Stimulated activated CD4-positive, alpha-beta T cell treated with anti-CD3 and anti-CD28 coated beads, Interleukin-1b, Interleukin-23, amount 100 ng/mL, for 4 hours (primary cell): ENCODE data around the gene SHROOM3.

Source experiments
- DNase-seq, 2 donors: peaks; one replicate each; pipeline ENCODE4 v3.0.0-alpha.2; 2020; ENCODE audit warnings: low read depth in 2 of 2

SHROOM3 gene

GRCh38 chr4:76781698-76782595 is 346.9 kb downstream of the SHROOM3 start:
- DNase-seq = no peak

DNA sequence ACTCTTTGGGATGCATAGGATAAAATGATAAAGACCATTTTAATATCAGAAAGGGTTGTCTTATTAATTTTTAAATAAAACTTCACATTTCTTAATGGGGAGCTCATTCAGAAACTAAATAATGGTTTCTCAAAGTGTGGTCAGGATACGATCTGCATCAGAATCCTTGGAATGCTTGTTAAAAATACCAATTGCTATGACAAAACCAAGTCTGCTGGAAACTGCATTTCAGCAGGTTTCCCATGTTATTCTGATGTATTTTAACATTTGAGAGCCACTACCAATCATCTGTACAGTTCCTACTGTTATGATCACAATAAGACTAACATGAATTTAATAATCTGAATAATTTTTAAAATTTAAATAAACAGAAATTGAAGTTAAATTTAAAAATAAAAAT is 347.8 kb downstream of the SHROOM3 start:
- no peak for DNase-seq

DNA sequence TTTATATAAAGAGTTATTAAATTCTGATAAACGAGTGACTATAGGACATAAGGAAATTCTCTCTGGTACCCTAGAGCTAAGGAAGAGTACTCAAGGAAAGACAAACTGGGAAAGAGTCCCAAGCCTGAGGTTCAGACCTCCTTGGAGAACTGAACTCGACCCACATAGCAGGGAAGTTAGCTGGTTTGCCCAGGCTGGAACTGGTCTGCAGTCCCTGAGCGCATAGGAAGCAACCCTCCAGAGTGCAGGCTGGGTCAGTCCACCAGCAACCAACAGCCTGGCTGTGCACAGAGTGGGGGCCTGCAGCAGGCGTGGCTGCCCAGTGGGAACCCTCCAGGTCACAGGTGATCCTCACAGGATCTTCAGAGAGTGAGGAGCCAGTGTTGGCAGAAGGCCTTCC is 348.8 kb downstream of the SHROOM3 start:
- no peak for DNase-seq

DNA sequence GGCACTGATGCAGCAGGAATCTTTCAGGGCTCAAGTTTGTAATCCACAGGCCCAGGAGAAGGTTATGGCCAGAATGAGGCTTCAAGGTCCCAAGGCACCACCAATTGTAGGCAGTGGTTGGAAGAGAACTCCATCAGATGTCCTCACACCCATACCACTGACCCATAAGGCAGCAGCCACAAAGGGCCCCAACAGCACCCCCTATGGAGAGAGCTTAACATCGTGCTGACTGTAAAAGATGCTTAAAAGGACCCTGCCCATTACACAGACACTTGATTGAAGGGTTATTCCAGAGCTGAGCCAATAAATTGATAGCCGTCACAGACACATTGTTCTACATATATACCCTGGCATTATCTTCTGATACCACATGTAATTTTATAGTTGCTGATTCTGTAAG is 349.2 kb downstream of the SHROOM3 start:
- DNase-seq = no peak

DNA sequence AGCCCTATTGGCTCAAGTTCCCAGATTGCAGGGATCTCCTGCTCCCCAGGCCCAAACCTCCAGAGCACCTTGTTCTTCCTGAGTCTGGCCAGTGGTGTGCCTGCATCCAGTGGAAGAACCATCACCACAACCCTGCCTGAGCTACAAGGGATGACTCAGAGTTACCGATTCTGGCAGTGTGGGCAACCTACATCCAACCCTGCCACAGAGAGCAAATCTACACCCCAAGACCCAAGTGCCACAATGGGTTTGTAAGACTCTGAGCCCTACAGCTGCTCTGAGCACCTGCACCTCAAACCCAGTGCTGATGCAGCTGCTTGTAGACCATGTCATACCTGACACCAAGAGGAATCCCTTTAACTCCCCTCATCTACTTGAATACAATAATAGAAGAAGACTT is 352.9 kb downstream of the SHROOM3 start:
- no peak for DNase-seq

DNA sequence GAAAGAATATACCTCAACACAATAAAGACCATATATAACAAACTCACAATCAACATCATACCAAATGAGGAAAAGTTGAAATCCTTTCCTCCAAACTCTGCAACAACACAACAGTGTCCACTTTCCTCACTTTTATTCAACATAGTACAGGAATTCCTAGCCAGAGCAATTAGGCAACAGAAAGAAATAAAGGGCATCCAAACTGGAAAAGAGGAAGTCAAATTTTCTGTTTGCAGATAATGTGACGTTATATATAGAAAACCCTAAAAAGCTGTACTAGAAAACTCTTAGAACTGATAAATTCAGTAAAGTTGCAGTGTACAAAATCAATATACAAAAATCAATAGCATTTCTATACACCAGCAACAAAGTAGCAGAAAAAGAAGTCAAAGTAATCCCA is 355.3 kb downstream of the SHROOM3 start:
- no peak for DNase-seq

- no peak for DNase-seq
Observed at GRCh38 chr4:76791479-76791878, 356.4 kb downstream of the SHROOM3 start.

GRCh38 chr4:76792418-76792817 is 357.4 kb downstream of the SHROOM3 start:
- no peak for DNase-seq

DNA sequence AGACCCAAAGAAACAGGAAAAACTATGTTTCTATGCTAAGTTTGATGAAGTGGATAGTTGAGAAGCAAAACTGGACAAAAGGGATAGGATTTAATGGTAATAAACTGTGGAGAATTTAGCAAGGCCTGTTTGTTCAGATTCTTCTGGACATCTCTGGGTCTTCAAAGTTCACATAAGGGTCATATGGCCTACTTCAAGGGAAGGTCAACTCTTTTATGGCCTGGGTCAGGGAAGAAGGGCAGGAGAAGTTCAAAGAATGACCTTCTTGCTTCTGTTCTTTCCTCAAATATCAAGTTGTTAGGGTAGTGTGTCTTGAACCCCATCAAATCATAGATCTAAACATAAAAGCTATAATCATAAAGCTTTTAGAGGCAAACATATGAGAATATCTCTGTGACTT is 360.2 kb downstream of the SHROOM3 start:
- no peak for DNase-seq

GRCh38 chr4:76799140-76799539 is 364.1 kb downstream of the SHROOM3 start:
- no peak for DNase-seq

GRCh38 chr4:76799718-76800117 is 364.7 kb downstream of the SHROOM3 start:
- no peak for DNase-seq

GRCh38 chr4:76800902-76801301 is 365.9 kb downstream of the SHROOM3 start:
- no peak for DNase-seq

DNA sequence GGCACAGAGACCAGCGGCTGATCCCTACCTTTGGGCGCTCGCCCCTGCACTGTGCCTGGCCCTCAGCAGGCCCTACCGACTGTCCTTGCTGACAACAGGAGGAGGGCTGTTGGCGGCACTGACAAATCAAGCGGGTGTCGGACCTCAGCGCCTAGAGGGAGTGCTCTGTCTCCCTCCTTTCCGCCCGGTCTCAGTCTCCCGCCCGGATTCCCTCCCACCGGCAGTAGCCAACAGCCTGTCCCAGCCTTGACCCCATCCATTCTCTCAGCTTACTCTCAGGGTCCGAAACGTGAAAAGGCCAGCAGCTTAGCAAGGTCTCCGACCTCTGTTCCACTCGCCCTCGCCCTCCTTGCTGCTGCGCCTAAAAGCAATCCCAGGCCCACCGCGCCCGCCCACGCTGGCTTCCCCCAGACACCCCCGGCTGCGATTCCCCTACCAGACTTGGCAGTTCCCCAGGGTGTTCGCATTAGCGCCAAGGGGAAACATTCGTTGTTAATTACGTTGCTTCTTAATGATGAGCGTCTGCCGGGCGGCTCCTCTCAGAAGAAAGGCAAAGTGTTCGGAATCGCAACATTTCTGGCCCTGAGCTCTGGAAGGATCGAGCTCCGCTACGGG is 366.7 kb downstream of the SHROOM3 start:
- no peak for DNase-seq

DNA sequence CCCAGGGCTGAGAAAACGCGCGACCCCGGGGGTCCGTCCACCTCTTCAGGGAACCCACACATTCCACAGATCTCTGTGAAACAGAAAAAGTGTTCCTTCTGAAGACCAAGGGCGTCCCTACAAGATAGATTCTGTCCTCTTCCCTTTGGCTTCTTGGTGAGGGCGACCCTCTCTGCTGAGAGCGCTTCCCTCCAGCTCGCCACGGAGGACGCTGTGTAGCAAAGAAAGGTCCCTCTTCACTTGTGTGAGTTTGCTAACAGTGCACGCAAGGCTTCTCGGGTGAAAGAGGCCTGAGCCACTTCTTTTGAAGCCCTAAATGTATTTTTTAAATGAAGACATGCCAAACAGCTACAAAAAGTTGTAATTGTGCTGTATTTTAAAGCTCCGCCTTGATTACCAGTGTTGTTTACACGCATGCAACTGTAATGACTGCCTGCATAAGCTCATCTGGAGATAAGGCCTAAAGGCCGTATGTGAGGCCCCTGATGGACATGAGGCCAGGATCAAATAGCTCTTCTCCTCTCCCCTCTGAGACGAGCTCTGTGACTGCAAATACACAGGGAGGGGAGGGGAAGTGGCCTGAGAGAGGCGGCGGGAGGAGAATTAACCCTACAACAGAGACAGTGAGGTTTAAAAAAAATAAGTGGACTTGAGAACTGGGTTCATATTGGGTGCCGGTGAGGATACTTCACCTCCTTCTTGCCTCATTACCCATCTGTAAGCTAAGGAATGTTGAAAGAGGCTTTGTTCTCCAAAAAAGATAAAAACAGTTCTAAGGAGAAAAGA is 367.4 kb downstream of the SHROOM3 start:
- DNase-seq = no peak

- no peak for DNase-seq
Observed at GRCh38 chr4:76803522-76803921, 368.5 kb downstream of the SHROOM3 start.

- no peak for DNase-seq
Observed at GRCh38 chr4:76804096-76804495, 369.1 kb downstream of the SHROOM3 start.

DNA sequence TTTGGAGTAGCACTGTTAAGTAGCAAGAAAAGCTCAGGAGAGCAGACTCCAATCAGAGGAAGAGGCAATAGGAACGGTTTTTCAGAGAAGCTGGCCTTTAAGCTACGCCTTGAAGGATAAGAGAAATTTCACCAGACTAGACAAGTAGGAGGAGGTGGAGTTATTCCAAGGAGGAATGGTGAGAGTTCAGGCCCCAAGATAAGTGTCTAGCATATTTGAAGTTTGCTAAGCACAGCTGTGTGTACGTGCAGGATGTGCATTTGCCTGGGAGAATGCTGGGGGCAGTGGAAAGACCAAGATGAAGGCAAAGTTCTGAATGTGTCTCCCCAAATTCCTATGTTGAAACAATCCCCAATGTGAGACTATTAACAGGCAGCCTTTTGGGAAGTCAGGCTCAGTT is 371.3 kb downstream of the SHROOM3 start:
- no peak for DNase-seq

DNA sequence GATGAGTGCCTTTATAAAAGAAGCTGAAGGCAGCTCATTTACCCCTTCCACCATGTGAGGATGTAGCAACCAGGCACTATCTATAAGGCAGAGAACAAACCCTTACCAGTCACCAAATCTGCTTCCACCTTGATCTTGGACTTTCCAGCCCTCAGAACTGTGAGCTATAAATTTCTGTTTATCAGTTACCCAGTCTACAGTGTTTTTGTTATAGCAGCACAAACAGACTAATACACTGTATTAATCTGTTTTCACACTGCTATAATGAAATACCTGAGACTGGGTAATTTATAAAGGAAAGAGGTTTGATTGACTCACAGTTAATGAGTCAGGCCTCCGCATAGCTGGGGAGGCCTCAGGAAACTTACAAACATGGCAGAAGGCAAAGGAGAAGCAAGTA is 371.7 kb downstream of the SHROOM3 start:
- DNase-seq = no peak

DNA sequence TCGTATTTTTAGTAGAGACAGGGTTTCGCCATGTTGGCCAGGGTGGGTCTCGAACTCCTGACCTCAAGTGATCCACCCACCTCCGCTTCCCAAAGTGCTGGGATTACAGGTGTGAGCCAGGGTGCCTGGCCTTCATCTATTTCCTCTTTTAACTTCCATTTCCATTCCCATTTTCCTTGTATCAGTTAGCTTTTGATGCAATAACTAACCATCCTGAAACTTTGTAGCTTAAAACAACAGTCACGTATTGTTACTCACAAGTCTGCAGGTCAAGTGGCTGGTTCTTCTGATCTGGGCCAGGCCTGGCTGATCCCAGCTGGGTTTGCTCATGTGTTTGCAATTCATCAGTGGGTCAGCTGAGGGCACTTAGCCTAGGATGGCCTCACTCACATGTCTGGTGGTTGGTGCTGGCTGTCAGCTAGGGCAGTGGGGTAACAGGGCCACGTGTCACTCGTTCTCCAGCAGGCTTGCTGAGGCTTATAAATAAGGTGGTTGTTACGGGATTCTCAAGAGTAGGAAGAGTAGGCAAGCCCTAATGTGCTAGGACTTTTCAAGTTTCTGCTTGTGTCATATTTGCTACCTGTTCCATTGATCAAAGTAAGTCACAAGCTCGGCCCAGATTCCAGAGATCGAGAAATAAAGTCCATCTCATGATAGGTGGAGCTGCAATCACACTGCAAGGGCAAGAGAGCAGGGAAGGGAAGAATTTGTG is 374.7 kb downstream of the SHROOM3 start:
- DNase-seq = no peak

- no peak for DNase-seq
Observed at GRCh38 chr4:76811604-76812412, 376.8 kb downstream of the SHROOM3 start.

- no peak for DNase-seq
Observed at GRCh38 chr4:76813070-76813469, 378.0 kb downstream of the SHROOM3 start.
